Activated T-cell treated with anti-CD3 and anti-CD28 coated beads for 4 hours (primary cell): Measurements from ENCODE around the gene CLSTN2.

Source experiments
- DNase-seq: peaks from one replicate; pipeline ENCODE4 v3.0.0-alpha.2; 2020

Gene CLSTN2

DNA sequence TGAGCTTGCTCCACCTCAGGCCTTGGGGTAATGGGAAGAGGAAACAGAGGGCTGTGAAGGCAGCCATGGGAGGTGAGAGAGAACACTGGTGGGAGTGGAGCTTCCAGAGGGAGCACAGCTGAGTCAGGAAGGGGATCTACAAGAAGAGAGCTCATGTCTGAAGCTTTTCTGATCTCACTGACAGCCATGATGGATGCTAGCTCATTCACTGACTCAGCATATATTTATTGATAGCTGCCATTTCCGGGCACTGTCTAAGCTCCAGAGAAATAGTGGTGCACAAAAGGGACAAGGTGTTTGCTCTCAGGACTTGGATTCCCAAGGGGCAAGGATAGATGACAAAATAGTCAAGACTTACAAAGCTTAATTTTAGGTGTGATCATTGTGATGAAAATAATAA, 218.8 kb downstream of the CLSTN2 start:
- DNase-seq, result no peak

DNA sequence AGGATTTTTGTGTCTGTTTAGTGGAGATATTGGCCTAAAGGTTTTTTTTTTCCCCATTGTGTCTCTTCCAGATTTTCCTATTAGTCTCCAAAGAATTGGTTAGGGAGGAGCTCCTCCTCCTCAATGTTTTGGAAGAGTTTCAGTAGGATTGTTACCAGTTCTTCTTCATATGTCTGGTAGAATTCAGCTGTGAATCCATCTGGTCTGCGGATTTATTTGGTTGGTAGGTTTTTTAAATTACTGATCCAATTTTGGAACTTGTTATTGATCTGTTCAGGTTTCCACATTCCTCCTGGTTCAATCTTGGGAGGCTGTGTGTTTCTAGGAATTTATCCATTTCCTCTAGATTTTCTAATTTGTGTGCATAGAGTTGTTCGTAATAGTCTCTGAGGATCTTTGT, 222.2 kb downstream of the CLSTN2 start:
- no peak for DNase-seq

DNA sequence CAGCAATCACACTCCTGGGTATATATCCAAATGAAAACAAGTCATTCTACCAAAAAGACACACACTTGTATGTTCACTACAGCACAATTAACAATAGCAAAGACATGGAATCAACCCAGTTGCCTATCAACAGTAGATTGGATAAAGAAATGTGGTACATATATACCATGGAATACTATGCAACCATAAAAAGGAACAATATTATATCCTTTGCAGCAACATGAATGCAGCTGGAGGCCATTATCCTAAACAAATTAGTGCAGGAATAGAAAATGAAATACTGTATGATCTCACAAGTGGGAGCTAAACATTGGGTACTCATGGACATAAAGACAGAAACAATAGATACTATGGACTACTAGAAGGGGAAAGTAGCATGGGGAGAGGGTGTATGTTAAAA, 224.7 kb downstream of the CLSTN2 start:
- no peak for DNase-seq

DNA sequence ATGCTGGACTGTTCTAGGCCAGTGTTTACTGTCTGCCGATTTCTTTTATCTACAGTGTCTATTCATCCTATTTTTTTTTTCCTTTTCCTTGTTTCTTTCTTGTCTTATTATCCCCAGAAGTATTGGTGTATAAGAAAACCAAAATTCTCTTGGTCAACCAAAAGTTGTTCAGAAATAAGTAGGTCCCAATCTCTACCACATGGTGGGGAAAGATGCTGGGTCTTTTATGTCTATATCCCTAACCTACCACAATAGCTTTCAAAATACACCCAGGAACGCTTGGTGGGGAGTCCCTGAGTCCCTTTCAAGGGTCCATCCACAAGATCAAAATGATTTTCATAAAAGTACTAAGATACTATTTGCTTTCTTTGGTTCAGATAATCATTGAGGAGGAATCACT, 225.6 kb downstream of the CLSTN2 start:
- DNase-seq, result no peak

DNA sequence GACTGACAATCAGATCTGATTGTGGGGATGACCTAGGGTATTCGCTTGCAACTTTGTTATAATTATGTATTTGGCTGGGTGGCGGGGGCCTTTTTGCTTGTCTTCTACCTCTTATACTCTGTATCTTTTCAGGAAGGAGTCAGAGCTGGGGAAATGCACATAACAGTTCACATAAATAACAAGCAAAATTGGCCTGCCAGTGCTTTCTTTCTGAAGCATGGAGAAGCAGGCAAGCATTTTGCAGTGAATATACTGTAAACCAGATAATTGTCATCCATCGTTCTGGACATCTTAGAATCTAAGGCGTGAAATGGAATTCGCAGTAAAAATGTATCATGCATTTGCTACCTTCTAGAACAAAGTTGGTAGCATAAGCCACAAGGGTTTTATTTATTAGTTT, 227.6 kb downstream of the CLSTN2 start:
- DNase-seq, result no peak

DNA sequence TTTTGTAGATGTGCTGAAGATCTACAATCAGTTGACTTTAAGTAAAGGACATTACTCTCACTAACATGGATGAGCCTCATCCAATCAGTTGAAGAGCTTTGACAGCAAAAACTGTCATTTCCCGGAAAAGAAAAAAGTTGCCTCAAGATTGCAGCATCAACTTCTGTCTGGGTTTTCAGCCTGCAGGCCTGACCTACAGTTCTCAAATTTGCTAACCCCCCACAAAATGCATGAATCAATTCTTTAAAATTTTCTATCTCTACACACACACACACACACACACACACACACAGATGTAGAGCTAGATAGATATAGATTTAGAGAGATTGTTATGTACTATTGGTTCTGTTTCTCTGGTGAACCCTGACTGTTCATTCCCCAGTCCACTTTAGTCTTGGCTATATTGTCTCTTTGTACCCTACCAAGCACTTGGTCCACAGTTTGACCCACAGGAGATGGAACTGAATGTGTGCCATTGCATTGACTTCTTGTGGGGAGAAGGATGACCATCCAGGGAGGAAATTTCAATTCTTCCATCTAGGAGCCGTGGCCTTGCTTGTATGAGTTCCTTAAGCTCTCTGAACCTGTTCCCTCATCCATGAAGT, 228.3 kb downstream of the CLSTN2 start:
- DNase-seq, result no peak

DNA sequence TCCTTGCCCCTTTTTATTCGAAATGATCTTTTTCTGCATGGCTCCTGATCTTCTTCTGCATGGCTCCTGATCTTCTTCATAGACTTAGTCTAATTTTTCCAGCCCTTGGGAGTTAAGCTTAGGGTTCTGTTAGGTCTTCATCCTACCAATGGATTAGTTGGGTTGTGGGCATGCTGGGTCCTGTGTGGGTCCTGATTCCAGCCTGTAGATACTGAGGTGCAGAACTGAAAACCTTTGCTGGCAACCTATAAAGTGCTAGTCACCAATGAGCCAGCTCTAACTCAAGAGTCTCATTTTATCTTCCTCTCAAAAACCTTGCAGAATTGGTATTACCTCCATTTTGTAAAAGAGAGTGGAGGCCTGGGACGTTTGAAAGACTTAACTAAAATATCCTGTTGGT, 229.2 kb downstream of the CLSTN2 start:
- no peak for DNase-seq

DNA sequence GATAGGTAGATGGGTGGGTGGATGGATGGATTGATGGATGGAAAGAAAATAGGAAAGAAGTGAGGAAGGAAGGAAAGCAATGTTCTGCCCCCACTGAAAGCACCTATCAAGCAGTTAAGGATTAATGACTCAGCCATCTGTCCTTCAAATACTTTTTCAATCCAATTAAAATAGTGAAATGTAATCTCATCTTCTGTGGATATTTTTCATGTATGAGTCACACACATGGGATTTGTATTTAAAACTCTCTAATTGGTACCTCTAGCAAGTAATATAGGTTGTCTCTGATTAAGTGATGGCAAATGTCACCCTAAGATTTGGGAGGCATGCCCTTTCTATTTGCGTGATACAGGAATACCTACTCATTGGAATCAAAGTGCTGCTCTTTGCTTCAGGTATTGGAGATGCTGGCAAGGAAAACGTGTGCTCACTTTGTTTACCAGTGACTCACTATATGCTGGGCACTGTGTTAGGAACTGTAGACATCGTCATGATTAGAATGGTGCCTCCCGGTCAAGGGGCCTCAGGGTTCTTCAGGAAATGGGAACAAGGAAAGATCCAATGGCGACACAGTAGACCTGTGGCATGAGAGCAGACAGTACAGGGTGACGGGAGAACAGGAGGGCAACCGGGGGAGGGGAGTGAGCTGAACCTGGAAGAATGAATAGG, 230.1 kb downstream of the CLSTN2 start:
- DNase-seq, result no peak

DNA sequence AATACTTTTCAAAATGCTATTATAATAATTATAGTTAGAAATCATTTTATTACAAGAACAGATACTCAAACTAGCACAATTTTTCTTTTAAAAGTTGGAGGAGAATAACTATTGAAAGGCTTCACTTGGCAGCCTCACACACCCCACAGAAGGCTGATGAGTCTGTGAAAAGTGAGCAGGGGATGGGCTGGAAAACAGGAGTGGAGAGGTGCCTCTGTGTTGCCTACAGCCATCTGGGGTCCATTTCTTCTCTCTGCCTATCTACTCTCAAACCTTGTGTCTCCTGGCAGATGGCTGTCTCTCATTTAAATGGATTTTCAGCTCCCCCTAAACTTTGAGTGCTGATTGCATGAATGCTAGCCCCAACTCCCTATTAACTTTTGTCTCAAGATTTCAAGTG, 230.8 kb downstream of the CLSTN2 start:
- DNase-seq, result no peak

DNA sequence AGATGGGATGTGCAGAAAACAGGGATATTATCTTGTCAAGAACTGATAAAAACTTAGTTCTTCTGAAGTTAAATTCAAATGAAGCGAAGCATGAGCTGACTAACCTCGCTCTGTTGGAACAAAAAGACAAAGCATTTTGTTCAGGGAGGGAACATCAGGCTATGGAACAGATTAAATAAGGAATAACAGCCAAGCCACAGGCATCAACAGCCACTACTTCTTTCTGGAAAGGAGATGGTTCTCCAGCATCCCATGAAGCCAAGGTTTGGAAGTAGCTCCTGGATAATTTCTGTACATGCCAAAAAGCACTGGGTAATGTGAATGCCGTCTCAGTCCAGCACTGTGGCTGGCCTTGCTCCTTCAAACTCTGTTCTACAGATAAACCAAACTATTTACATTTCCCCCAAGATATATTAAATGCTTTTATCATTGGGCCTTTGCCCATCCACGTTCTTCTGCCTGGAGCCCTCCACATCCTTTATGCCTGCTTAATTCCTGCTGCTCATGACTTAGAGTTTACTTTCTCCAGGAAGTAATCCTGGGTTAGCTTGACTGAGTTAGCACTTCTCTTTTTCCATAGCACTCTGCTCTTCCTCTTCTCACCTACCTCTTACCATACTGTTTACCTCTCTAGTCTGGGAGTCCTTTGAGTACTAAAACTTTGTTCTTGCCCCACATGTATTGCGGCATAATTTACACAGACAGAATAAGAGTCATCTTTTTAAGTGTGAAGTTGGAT, 232.0 kb downstream of the CLSTN2 start:
- no peak for DNase-seq

DNA sequence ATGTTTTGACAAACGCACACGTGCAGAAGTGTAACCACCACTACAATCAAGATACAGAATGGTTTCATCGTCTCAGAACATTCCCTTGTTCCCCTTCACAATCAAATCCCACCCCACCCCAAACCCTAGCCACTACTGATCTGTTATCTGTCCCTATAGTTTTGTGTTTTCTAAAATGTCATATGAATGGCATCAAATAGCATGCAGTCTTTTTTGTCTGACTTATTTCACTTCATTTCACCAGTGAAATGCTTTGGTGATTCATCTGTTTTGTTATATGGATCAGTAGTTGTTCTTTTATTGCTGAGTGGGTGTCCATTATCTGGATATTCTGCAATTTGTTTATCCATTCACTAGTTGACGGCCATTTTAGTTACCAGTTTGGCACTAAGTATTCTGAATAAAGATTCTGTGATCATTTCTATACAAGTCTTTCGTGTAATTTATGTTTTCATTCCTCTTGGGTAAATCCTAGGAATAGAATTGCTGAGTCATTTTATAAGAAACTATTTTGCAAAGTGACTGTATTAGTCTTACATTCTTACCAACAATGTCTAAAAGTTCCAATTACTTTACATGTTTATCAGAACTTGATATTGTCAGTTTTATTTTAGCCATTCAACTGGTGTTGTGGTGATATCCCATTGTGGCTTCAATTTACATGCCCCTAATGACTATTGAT, 232.8 kb downstream of the CLSTN2 start:
- DNase-seq, result no peak

DNA sequence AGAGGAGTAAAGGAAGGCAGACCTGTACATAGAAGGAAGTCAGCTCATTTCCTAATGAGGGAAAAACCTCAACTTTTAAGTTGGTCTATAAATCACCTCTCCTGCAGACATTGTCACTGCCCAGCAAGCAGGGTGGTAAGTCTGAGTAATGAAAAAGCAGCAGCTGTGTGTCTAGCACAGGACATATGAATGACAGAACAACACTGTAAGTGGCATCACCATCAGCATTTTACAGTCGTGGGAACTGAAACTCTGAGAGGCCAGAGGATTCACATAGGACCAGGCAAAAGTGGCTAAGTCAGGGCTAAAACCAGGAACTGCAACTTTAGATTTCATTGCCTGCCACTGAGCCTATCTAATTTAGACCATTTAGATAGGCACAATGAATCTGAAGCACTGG, 235.6 kb downstream of the CLSTN2 start:
- no peak for DNase-seq

DNA sequence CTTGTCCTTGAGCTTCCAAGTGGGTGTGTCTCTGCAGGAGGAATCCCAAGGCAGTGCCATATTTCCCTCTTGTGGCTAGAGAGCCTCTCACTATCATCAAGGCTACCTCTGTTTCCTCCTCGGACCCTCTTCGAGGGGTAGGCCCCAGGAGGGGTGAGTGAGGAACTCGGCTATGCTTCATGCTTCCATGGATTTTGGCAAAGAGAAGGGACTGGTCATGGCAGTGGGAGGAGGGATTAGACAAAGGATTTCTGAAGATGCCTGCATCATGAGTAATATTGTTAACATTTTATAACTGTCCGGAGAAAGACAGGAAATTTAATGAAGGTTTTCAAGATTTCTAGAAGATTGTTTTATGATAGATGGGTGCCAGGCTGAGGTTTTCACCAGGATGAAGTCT, 241.5 kb downstream of the CLSTN2 start:
- no peak for DNase-seq

DNA sequence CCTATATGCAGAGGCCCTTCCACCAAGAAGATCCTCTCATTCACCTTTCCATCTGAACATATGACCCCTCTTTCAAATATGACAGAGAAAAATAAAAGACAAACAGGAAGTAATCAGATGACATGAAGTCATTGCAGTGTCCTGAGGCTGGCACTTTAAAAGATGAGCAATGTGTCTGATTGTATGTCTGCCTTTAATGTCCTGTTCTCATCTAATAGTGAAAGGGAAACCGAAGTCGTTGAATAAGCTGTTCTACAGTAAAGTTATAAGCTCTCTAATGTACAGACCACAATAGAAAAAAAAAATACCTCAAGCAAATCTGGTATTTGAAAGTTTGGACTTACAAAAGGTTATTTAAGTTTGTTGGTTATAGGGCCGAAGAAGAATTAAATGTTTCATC, 243.0 kb downstream of the CLSTN2 start:
- no peak for DNase-seq

DNA sequence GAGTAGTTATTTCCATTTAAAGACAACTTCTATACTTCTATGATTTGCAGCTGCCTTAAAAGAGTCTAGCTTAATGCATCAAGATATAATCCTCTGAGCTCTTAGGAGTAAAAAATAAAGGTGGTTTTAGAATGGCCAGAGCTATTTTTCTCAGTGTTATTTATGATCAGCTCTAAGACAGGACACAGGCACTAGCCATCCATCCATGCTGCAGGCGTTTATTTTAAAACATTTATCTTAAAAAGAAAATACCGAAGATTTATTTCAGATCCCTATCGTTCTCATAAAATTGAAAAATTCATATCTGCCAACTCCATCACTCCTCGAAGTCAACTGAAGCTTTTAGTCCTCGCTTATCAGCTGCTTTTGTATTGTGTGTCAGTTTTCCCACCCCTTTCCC, 243.5 kb downstream of the CLSTN2 start:
- no peak for DNase-seq

DNA sequence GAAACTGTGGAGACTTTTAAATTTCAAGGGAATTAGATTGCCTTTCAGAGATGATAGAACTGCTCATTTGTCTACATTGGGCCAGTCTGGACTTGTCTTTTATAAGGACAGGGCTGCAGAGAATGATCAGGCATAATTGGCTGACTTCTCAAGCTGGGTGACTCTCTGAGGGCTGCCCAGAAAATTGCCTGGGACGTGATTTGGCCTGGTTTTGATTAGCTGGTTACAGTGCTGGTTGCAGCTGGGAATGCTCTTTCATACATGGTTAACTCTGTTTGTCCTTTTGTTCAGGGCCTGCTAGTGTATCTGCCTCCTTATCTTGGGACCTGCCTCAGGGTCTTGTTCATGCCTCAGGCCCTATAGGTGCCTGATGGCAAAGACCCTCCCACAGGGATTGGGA, 245.6 kb downstream of the CLSTN2 start:
- no peak for DNase-seq

DNA sequence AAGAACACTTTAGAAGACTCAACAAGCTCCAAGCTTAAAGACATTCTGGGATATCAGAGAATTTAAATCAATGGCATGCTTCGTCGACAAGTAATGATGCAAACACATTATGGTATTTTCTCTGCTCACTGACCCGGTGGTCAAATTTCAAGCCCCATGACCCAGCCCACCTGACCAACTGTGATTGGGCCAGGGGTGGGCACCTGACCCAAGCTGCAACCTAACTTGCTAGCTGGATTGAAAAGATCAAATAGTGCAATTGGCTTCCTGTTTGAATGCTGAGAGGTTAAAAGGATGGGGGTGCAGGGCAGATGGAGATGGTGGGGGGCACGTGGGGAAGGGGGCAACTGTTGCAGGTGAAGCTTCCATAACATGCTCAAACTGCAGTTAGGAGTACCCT, 250.4 kb downstream of the CLSTN2 start:
- DNase-seq, result no peak

DNA sequence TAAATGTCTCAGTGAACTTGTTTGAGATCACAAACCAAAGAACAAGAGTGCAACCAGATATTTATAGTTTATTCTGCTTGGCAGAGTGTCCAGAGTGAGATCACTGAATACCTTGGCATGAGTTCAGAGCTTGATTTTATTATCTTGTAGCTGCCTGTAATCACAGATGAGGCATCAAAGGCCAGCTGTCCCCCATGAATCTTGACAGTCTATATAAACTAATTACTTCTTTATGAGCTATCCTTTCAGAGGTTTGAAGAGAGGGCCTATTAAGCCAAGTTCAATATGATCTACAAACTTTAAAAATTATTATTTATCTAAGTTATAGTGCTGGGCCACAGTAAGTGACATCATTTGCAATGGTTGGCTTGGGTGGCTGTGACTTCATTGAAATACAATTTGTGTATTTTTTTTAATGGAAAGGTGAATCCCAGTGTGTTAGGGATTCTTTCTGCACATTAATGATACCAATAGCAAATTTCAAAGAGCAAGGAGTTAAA, 251.5 kb downstream of the CLSTN2 start:
- no peak for DNase-seq

DNA sequence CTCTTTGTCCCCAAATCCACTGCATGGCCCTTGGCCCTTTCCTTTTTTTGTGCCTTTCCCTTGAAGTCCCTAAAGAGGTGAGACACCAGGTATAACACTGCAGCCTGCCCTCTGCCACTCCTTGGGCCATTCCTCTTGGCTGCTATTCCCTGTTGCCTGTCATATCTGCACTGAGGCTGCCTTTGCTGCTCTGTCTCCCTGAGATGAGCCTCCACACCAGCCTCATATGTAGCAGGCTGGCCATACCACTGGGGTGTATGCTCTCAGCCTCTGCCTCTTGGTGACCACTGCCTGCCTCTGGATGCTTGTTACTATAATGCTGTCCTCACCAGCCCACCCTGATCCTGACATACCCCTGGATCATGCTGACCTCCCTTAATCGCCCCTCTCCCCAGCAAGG, 252.0 kb downstream of the CLSTN2 start:
- DNase-seq, result no peak

DNA sequence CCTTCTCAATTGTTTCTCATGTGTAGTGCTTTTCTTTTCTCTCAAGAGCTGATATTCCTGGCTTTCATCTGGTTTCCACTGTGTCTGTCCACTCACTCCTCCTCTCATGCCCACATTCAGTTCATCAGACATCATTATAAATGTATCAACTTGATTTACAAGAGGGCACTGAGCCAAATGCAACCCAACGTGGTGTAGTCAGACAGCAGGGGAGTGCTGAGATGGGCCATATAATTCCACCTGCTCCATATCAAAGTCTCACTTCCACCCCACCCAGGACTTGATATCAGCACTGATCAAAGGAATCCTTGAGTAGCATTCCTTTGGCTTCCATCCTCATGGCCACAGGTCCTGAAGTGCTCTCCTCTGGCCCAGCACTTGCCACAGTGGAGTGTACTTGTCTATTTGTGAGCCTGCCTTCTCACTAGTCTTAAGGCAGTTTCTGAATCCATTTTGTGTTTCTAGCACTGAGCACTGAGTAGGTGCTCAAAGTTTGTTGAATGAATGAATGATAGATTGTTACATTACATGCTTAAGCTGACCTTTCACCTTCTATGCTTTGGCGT, 252.8 kb downstream of the CLSTN2 start:
- DNase-seq, result no peak

DNA sequence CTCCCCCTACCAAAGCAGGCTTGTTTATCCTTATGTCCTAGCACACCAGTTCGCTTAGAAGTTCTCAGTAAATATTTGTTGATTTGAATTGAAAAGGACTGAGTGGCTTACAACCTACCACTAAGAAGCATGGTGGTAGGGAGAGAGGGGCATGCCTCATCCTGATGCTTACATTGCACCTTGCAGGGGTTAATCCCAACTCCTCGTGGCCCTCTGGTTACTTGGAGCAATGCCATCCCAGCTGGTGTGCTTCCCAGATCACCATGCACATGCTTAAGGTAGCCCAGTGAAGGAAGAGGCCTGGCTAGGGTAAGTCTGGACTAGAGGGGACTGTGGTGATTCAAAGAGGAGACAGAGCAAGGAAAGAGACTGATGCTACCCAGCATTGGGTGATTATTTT, 253.3 kb downstream of the CLSTN2 start:
- no peak for DNase-seq

DNA sequence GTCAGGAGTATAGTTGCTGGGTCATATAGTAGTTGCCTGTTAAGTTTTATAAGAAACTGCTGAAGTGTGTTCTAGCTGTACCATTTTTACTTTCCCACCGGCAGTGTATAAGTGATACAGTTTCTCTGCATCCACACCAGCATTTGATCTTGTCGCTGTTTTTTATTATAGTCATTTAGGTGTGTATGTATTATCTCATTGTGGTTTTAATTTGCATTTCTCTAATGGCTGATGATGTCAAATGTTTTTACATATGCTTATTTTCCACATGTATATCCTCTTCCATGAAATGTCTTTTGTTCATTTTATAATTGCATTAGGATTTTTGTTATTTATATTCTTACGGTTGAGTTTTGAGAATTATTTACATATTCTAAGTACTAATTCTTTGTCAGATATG, 254.3 kb downstream of the CLSTN2 start:
- no peak for DNase-seq

DNA sequence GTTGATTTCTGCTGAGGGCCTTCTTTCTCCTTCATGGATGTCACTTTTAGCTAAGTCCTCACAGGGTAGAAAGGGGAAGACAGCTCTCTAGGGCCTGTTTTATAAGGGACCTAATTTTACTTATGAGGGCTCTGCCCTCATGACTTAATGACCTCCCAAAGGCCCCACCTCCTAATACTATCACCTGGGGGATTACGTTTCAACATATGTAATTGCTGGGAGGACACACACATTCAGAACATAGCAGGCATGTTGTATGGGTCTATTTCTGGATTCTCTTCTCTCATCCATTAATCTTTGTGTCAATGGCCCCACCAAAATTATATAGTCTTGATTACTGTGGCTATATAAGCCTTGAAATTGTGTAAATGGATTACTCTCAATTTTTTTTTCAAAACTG, 255.0 kb downstream of the CLSTN2 start:
- DNase-seq, result no peak
